Measurements from ENCODE around the gene NCAM1.
"Not testable (repeated sequence)": the region's sequence is repeated elsewhere in the genome, so short reads cannot be mapped to it uniquely, and the experiment has no call there.

Gene NCAM1

DNA sequence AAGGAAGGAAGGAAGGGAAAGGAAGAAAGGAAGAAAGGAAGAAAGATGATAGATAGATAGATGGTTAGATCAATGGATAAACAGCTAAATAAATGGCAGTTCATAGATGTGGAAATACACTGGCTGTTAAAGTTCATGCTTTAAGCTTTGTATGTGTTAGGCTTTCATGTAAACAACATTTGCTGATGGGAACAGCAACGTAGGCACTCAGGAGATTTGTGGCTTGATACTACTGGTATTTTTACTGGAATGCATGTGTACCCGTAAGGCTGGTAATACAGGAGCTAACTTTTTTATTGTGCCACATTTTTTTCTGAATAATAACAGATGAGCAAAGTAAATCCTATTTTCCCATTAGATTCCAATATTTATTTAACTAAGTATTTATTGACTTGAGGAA is 85.6 kb downstream of the NCAM1 start:
- Histone ChIP-seq H3K36me3 (ENCODE audit: control insufficient read depth, insufficient read depth, low read length) (no peaks in the 10 kb centered on the region), H3K27me3 (ENCODE audit: control insufficient read depth, insufficient read depth, low read length) (no peaks in the 10 kb centered on the region), H3K4me3 (ENCODE audit: low read length) (no peak overlapping the region), H3K27ac (ENCODE audit: low read length) (no peak overlapping the region), H3K9me3 (ENCODE audit: control insufficient read depth, insufficient read depth, low read length) (no peaks in the 10 kb centered on the region), H3K4me1 (ENCODE audit: control insufficient read depth, insufficient read depth, low read length) (peaks cover 1% of the 10 kb centered on the region; the same call in 1 of the 2 replicates)
- DNase-seq (ENCODE audit: low read depth, low spot score) = no peak
- WGBS (ENCODE audit: insufficient coverage, insufficient read length) = no CpG with 5 or more reads among the region's 2 CpGs

DNA sequence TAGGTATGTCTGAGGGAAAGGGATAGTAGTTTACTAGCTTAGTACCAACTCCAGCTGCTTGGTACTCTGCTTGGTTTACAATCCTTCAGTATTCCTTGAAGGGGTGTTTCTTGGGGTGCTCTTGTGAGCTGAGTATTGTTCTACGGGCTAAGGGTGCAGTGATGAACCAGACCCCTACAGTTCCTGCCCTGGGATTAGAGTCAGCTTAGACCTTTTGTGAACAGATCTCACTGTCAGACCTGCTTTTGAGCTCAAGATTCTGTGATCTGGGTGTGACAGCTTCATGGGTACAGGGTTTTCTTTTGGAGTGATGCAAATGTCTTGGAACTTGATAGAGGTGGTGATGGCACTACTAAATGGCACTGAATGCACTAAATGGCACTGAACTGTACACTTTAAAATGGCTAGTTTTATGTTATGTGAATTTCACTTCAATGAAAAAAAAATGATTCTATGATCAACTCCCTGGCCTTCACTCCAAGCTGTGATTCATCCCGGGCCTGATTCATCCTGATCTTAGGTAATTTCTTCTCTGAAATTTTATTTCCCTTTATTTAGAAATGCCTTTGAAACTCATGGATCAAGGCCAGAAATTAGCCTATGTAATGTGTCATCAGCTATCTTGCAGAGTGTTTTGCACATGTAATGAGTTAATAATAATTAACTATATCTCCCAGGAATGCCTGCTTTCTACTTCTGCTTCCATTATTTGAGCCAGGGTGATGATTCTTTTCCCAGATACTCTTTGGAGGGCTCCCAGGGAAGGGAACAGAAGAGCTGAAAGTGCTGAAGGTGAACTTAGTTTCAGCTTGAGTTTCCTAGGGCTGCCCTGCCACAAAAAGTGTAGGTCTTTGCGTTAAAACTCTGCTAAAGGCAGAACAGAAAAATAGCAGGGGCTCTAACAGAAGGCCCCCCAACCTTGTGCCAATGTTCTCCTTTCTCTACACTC is 87.9 kb downstream of the NCAM1 start:
- no peak for DNase-seq (ENCODE audit: low read depth, low spot score)
- H3K27ac ChIP-seq (ENCODE audit: low read length) = no peak overlapping the region
- no peaks in the 10 kb centered on the region for H3K36me3 ChIP-seq (ENCODE audit: control insufficient read depth, insufficient read depth, low read length)
- H3K4me3 ChIP-seq (ENCODE audit: low read length) = no peak overlapping the region
- WGBS (ENCODE audit: insufficient coverage, insufficient read length) = no CpG with 5 or more reads among the region's 3 CpGs
- no peaks in the 10 kb centered on the region for H3K4me1 ChIP-seq (ENCODE audit: control insufficient read depth, insufficient read depth, low read length)
- no peaks in the 10 kb centered on the region for H3K27me3 ChIP-seq (ENCODE audit: control insufficient read depth, insufficient read depth, low read length)
- no peaks in the 10 kb centered on the region for H3K9me3 ChIP-seq (ENCODE audit: control insufficient read depth, insufficient read depth, low read length)

DNA sequence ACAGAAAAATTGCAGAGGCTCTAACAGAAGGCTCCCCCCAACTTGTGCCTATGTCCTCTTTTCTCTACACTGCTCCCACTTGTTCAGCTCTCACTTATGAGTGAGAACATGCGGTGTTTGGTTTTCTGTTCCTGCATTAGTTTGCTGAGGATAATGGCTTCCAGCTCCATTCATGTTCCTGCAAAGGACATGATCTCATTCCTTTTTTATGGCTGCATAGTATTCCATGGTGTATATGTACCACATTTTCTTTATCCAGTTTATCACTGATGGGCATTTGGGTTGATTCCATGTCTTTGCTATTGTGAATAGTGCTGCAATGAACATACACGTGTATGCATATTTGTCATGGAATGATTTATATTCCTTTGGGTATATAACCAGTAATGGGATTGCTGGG is 91.8 kb downstream of the NCAM1 start:
- H3K4me1 ChIP-seq (ENCODE audit: control insufficient read depth, insufficient read depth, low read length); H3K9me3 ChIP-seq (ENCODE audit: control insufficient read depth, insufficient read depth, low read length); DNase-seq (ENCODE audit: low read depth, low spot score); H3K36me3 ChIP-seq (ENCODE audit: control insufficient read depth, insufficient read depth, low read length); H3K27me3 ChIP-seq (ENCODE audit: control insufficient read depth, insufficient read depth, low read length); H3K4me3 ChIP-seq (ENCODE audit: low read length); H3K27ac ChIP-seq (ENCODE audit: low read length): not testable (repeated sequence)
- WGBS (ENCODE audit: insufficient coverage, insufficient read length) = no CpG with 5 or more reads among the region's 2 CpGs

DNA sequence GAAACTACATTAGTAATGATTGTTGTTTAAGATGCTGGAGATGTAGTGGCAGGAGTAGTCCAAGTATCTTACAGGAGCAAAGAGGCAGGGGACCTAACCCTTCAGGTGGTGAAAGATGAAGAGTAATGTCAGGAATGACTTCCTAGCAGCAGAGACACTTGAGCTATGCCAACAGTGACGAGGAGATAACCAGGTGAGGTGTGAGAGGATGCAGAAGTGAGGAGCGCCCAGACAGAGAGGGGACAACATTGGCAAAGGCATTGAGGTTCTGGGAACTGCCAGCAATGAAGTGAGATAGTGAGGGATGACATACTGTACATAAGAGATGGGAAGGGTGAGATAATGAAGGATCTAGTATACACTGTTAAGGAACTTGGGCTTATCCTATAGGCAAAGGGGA is 95.8 kb downstream of the NCAM1 start:
- no peak overlapping the region for H3K27ac ChIP-seq (ENCODE audit: low read length)
- H3K4me1 ChIP-seq (ENCODE audit: control insufficient read depth, insufficient read depth, low read length) = no peaks in the 10 kb centered on the region
- DNase-seq (ENCODE audit: low read depth, low spot score) = no peak
- no peaks in the 10 kb centered on the region for H3K27me3 ChIP-seq (ENCODE audit: control insufficient read depth, insufficient read depth, low read length)
- H3K4me3 ChIP-seq (ENCODE audit: low read length) = no peak overlapping the region
- no peaks in the 10 kb centered on the region for H3K36me3 ChIP-seq (ENCODE audit: control insufficient read depth, insufficient read depth, low read length)
- H3K9me3 ChIP-seq (ENCODE audit: control insufficient read depth, insufficient read depth, low read length) = no peaks in the 10 kb centered on the region
- no CpG with 5 or more reads among the region's 2 CpGs for WGBS (ENCODE audit: insufficient coverage, insufficient read length)

DNA sequence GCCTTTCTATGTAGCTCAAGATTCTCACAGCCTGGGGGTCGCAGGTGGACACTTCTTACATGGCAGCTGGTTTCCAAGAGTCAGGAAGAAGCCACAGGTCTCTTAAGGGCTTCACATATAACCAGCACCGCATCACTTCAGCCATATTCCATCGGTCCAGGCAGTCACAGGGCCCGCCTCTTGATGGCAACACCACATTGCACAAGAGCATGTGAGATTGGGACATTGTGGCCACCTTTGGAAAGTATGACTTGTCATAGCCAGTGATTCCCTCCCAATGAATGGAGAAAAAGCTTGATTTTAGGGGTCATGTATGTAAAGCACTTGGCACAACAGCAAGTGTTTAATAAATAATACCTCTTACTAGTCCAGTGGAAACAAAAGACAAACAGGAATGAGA is 98.3 kb downstream of the NCAM1 start:
- no peaks in the 10 kb centered on the region for H3K4me1 ChIP-seq (ENCODE audit: control insufficient read depth, insufficient read depth, low read length)
- no peaks in the 10 kb centered on the region for H3K9me3 ChIP-seq (ENCODE audit: control insufficient read depth, insufficient read depth, low read length)
- no peak for DNase-seq (ENCODE audit: low read depth, low spot score)
- H3K27me3 ChIP-seq (ENCODE audit: control insufficient read depth, insufficient read depth, low read length) = no peaks in the 10 kb centered on the region
- WGBS (ENCODE audit: insufficient coverage, insufficient read length) = no CpG with 5 or more reads among the region's 4 CpGs
- no peaks in the 10 kb centered on the region for H3K36me3 ChIP-seq (ENCODE audit: control insufficient read depth, insufficient read depth, low read length)
- H3K4me3 ChIP-seq (ENCODE audit: low read length) = no peak overlapping the region
- no peak overlapping the region for H3K27ac ChIP-seq (ENCODE audit: low read length)

DNA sequence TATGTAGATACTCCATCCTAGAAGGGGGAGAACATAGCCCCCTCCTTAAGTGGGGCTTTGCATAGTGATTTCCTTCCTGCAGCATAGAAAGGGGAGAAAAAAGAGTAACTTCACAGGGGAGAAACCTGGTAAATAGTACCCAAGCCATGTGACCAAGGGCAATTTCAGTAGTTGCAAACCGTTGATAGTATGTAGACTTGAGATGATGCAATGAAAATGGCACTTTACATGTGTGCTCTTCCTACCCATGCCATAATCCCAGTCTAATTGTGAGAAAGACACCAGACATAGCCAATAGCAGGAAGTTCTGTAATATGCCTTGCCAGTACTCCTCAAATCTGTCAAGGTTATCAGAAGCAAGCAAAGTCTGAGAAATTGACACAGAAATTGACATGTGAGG is 104.1 kb downstream of the NCAM1 start:
- H3K36me3 ChIP-seq (ENCODE audit: control insufficient read depth, insufficient read depth, low read length) = no peaks in the 10 kb centered on the region
- H3K27me3 ChIP-seq (ENCODE audit: control insufficient read depth, insufficient read depth, low read length) = no peaks in the 10 kb centered on the region
- no peak for DNase-seq (ENCODE audit: low read depth, low spot score)
- H3K27ac ChIP-seq (ENCODE audit: low read length) = no peak overlapping the region
- WGBS (ENCODE audit: insufficient coverage, insufficient read length) = no CpG with 5 or more reads among the region's 1 CpG
- no peaks in the 10 kb centered on the region; the same call in 1 of the 2 replicates for H3K4me1 ChIP-seq (ENCODE audit: control insufficient read depth, insufficient read depth, low read length)
- no peaks in the 10 kb centered on the region for H3K9me3 ChIP-seq (ENCODE audit: control insufficient read depth, insufficient read depth, low read length)
- H3K4me3 ChIP-seq (ENCODE audit: low read length) = no peak overlapping the region

DNA sequence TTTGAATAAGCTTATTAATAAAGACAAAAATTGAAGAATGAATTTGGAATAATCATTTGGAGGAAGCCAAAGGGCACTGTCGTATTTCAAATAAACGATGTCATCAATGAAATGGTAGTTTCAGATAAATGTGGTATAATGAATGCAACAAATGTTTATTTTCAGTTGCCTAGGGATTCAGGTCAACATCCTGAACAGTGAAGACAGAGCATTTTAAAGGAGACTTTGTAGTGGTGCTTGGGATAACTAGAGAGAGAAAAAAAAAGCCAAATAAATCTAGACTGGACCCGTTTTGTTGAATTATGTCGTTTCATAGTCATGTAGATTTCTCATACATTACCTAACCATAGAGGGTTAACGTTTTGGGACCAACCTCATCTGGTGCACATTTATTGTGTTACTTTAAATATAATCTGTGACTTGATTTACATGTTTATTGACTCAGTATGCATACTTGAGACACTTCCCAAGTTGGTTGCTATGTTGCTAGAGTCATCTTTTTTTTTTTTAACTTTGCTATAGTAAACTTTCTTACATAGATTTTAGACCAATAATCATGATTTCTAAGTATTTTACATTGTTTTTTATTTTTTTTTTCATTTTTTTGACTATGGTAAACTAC is 111.1 kb downstream of the NCAM1 start:
- Histone ChIP-seq H3K4me3 (ENCODE audit: low read length) (no peak overlapping the region), H3K36me3 (ENCODE audit: control insufficient read depth, insufficient read depth, low read length) (no peaks in the 10 kb centered on the region), H3K4me1 (ENCODE audit: control insufficient read depth, insufficient read depth, low read length) (no peaks in the 10 kb centered on the region; the same call in 1 of the 2 replicates), H3K27ac (ENCODE audit: low read length) (no peak overlapping the region), H3K27me3 (ENCODE audit: control insufficient read depth, insufficient read depth, low read length) (no peaks in the 10 kb centered on the region), H3K9me3 (ENCODE audit: control insufficient read depth, insufficient read depth, low read length) (no peaks in the 10 kb centered on the region)
- WGBS (ENCODE audit: insufficient coverage, insufficient read length) = no CpG with 5 or more reads among the region's 5 CpGs
- no peak for DNase-seq (ENCODE audit: low read depth, low spot score)

DNA sequence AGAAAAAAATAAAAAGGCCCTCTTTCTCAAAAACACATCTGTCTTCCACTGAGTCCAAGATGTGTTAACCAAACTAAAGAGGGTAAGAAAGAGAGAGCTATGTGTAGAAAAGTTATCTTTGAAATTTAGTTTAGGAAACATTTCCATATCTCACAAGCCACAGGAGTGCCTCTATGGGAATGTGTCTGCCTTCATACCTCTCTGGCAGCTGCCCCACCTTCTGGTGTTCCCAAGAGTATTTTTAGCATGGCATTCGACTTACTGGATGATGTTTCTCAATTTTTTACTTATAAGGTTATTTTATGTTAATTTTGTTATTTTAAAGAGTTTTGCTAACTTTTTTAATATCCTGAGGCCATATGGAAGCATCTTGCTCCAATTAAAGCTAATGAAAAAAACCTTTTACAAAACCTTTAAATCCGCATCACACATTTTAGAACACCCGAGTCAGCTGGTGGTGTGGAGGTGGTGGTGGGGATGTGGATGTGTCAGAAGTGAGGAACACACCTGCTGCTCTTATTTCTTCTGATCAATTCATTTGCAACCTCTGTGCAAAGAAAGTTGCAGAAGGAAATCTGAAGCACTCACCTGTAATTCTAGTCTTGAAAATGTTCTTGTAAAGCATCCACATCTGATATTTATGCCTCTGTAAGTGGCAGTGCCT is 112.2 kb downstream of the NCAM1 start:
- Histone ChIP-seq H3K36me3 (ENCODE audit: control insufficient read depth, insufficient read depth, low read length) (no peaks in the 10 kb centered on the region), H3K4me1 (ENCODE audit: control insufficient read depth, insufficient read depth, low read length) (no peaks in the 10 kb centered on the region; the same call in 1 of the 2 replicates), H3K9me3 (ENCODE audit: control insufficient read depth, insufficient read depth, low read length) (no peaks in the 10 kb centered on the region), H3K27ac (ENCODE audit: low read length) (no peak overlapping the region), H3K27me3 (ENCODE audit: control insufficient read depth, insufficient read depth, low read length) (no peaks in the 10 kb centered on the region), H3K4me3 (ENCODE audit: low read length) (no peak overlapping the region)
- WGBS (ENCODE audit: insufficient coverage, insufficient read length) = no CpG with 5 or more reads among the region's 3 CpGs
- no peak for DNase-seq (ENCODE audit: low read depth, low spot score)

DNA sequence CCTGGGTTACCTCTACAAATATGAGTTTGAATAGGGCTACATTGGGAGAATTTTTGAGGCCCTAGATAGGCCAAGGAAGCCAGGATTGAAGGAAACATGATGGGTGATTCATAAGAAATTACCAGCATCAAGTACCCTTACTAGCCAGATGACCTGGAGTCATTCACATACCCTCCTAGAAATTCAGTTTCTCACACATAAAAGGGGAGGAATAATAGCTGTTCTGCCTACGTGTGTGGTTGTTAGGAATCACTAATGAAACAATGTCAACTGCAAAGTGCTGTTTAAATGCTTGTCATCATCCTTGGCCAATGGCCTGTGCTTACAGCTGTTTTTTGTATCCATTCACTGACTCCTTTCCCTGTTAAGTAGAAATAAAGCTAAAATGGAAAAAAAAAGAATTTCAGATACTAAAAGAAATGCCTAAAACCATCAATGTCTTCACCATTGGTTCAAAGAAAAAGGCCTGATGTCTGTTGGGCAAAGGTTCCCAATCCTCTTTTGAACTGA is 114.4 kb downstream of the NCAM1 start:
- no CpG with 5 or more reads among the region's 1 CpG for WGBS (ENCODE audit: insufficient coverage, insufficient read length)
- Histone ChIP-seq H3K4me1 (ENCODE audit: control insufficient read depth, insufficient read depth, low read length) (no peaks in the 10 kb centered on the region), H3K4me3 (ENCODE audit: low read length) (no peak overlapping the region), H3K27me3 (ENCODE audit: control insufficient read depth, insufficient read depth, low read length) (no peaks in the 10 kb centered on the region), H3K36me3 (ENCODE audit: control insufficient read depth, insufficient read depth, low read length) (no peaks in the 10 kb centered on the region), H3K27ac (ENCODE audit: low read length) (no peak overlapping the region), H3K9me3 (ENCODE audit: control insufficient read depth, insufficient read depth, low read length) (no peaks in the 10 kb centered on the region)
- no peak for DNase-seq (ENCODE audit: low read depth, low spot score)

DNA sequence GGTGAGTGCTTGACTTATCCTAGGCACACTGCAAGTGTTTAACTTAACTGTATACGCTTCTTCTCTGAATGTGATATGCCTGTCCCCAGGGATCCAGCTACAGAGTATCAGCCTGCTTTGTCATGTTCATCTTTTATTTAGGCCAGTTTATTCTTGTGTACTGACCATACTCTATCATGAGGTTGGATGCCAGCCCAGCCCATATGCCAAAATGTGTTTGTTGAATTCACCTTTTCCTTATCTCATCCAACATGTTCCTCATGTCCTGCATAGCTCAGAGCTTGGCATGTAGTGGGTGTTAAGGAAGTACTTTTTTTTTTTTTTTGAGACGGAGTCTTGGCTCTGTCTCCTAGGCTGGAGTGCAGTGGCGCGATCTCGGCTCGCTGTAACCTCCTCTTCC is 116.2 kb downstream of the NCAM1 start:
- no peaks in the 10 kb centered on the region for H3K9me3 ChIP-seq (ENCODE audit: control insufficient read depth, insufficient read depth, low read length)
- no CpG with 5 or more reads among the region's 6 CpGs for WGBS (ENCODE audit: insufficient coverage, insufficient read length)

More for the DNA sequence above, 116.2 kb downstream of the NCAM1 start:
- no peak overlapping the region for H3K4me3 ChIP-seq (ENCODE audit: low read length)
- H3K27me3 ChIP-seq (ENCODE audit: control insufficient read depth, insufficient read depth, low read length) = no peaks in the 10 kb centered on the region
- no peaks in the 10 kb centered on the region for H3K4me1 ChIP-seq (ENCODE audit: control insufficient read depth, insufficient read depth, low read length)
- no peak for DNase-seq (ENCODE audit: low read depth, low spot score)
- H3K36me3 ChIP-seq (ENCODE audit: control insufficient read depth, insufficient read depth, low read length) = no peaks in the 10 kb centered on the region
- no peak overlapping the region for H3K27ac ChIP-seq (ENCODE audit: low read length)

Measured in iPS DF 6.9 (cell line).